Vagina (tissue), 2 donors: ENCODE measurements around the gene ETS1. TPM values are rescaled to one million over a fixed set of nuclear protein-coding genes. Genes with fewer than 3 reads are reported as not detected.
A peak's percentile ranks its signal among the peaks of the same experiment; 100 is the strongest.

Source experiments
- DNase-seq, 2 donors: peaks; one replicate each; pipeline ENCODE4 v3.0.0-alpha.2; 2017; ENCODE audit errors: extremely low spot score in 2 of 2
- H3K27ac ChIP-seq: fragments of 200-600 bp; sonication (generic); one replicate; pipeline ENCODE4 v1.5.1; 2019
- H3K27me3 ChIP-seq: fragments of 200-600 bp; sonication (generic); one replicate; pipeline ENCODE4 v1.5.1; 2019
- H3K36me3 ChIP-seq, 2 donors: fragments of 200-600 bp; sonication (generic); one replicate each; pipeline ENCODE4 v1.5.1; 2017 to 2019
- H3K4me1 ChIP-seq: fragments of 200-600 bp; sonication (generic); one replicate; pipeline ENCODE4 v1.5.1; 2019
- H3K4me3 ChIP-seq, 2 donors: fragments of 200-600 bp; sonication (generic); 1 replicate in 1 of 2; 2 replicates in 1 of 2; pipeline ENCODE4 v1.5.1; 2016 to 2019
- H3K9me3 ChIP-seq: fragments of 200-600 bp; sonication (generic); one replicate; pipeline ENCODE4 v1.5.1; 2019
- POLR2A ChIP-seq, 2 donors: fragments of 450-650 bp; IDR thresholded peaks; one replicate each; pipeline ENCODE4 v1.6.1; 2017; ENCODE audit warnings: antibody characterized with exemption in 2 of 2, mild to moderate bottlenecking in 2 of 2, moderate library complexity in 2 of 2
- POLR2AphosphoS5 ChIP-seq, 2 donors: sonication (generic); formaldehyde crosslinking; IDR thresholded peaks; one replicate each; pipeline ENCODE4 v1.9.0; 2017; ENCODE audit warnings: antibody characterized with exemption in 2 of 2, mild to moderate bottlenecking in 2 of 2, low read depth in 1 of 2; ENCODE audit not compliant: insufficient read depth in 1 of 2
- intact Hi-C: fragments of 100-400 bp; cut with DNase I; formaldehyde crosslinking; loops from one replicate; pipeline ENCODE4 v1.15.1; 2023
- total RNA-seq: library from RNA; depleted of rRNA; stranded (reverse); fragments of >200 nt; gene quantifications from one replicate; pipeline ENCODE4 v1.2.3, GENCODE V29; 2016
- TF ChIP-seq, protein P1 (sequence below), 3 experiments: fragments of 450-650 bp in 2 of 3; fragments of 200-600 bp in 1 of 3; sonication (generic) in 1 of 3; IDR thresholded peaks; one replicate each; pipeline ENCODE4 v1.5.1; 2017 to 2019; ENCODE audit warnings: antibody characterized with exemption in 3 of 3, mild to moderate bottlenecking in 2 of 3, moderate library complexity in 2 of 3

The ETS1 gene
- total RNA-seq, 1 donor from 2014 or later = 51.6 TPM

DNA sequence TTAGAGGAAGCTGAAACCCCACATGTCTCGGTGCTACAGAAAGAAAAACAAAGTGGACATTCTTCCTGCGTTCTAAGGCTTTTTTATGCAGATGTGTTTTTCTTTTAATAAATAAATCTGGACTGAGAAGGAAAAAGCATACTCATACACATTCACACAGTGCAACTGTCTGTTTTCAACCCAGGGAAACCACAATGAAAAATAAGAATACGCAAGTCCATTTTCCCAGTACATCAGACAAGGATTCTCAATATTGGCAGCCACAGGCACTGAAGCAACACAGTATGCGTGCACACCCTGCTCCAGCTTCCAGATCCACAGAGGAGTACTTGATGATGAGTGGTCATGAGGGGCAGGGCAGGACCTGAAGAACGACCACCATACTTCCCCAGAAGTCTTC, 86.9 kb downstream of the ETS1 start:
- Histone ChIP-seq H3K4me3 (no peak overlapping the region), H3K4me1 (peaks cover 98% of the 10 kb centered on the region), H3K9me3 (no peaks in the 10 kb centered on the region), H3K36me3 (no peaks in the 10 kb centered on the region), H3K27ac (peak overlapping the region; percentile 79), H3K27me3 (no peaks in the 10 kb centered on the region)
- DNase-seq = no peak
- TF ChIP-seq POLR2A (IDR thresholded peaks at IDR 0.05) (no peak), POLR2AphosphoS5 (IDR thresholded peaks at IDR 0.05; ENCODE audit: insufficient read depth in 1 of 2, low read depth in 1 of 2) (no peak)
- TF ChIP-seq, protein P1, sequence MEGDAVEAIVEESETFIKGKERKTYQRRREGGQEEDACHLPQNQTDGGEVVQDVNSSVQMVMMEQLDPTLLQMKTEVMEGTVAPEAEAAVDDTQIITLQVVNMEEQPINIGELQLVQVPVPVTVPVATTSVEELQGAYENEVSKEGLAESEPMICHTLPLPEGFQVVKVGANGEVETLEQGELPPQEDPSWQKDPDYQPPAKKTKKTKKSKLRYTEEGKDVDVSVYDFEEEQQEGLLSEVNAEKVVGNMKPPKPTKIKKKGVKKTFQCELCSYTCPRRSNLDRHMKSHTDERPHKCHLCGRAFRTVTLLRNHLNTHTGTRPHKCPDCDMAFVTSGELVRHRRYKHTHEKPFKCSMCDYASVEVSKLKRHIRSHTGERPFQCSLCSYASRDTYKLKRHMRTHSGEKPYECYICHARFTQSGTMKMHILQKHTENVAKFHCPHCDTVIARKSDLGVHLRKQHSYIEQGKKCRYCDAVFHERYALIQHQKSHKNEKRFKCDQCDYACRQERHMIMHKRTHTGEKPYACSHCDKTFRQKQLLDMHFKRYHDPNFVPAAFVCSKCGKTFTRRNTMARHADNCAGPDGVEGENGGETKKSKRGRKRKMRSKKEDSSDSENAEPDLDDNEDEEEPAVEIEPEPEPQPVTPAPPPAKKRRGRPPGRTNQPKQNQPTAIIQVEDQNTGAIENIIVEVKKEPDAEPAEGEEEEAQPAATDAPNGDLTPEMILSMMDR (IDR thresholded peaks at IDR 0.05) = no peak
- intact Hi-C loops = no loop called here

DNA sequence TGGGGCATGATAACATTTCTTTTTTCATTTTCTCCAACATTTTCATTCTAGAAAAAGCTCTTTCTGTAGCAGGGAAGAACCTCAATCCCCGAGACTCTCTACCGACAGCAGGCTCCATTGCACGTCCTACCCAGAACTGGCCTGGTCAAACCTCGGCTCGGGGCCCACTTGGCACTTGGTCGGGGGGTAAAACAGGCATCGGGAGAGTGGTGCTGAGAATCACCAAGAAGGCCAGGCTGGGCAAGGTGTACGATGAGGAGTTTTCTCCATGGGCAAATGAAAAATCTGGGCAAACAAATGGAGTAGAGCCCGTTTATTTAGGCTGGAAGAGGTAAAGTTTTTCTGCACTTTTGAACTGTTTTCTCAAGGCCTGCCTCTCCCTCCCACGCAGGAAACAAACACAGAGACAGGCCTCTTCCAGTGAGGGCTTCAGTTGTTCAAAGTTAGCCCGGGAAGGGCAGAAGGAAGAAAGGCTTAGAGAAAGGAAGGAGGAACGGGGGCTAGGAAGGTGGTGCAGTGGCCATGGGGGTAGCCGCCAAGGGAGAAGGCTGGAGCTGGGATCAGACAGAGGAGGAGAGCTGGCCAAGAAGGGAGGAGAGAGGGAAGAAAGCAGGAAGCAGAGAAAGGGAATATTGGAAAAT, 87.6 kb downstream of the ETS1 start:
- intact Hi-C loops = no loop called here
- no peaks in the 10 kb centered on the region for H3K27me3 ChIP-seq
- DNase-seq = no peak
- no peak overlapping the region for H3K4me3 ChIP-seq
- no peaks in the 10 kb centered on the region for H3K36me3 ChIP-seq
- TF ChIP-seq POLR2AphosphoS5 (IDR thresholded peaks at IDR 0.05; ENCODE audit: insufficient read depth in 1 of 2, low read depth in 1 of 2) = no peak
- TF ChIP-seq, protein P1 (IDR thresholded peaks at IDR 0.05) = no peak
- TF ChIP-seq POLR2A (IDR thresholded peaks at IDR 0.05) = no peak
- H3K4me1 ChIP-seq = peaks cover 98% of the 10 kb centered on the region
- peak overlapping the region; percentile 79 for H3K27ac ChIP-seq
- no peaks in the 10 kb centered on the region for H3K9me3 ChIP-seq

DNA sequence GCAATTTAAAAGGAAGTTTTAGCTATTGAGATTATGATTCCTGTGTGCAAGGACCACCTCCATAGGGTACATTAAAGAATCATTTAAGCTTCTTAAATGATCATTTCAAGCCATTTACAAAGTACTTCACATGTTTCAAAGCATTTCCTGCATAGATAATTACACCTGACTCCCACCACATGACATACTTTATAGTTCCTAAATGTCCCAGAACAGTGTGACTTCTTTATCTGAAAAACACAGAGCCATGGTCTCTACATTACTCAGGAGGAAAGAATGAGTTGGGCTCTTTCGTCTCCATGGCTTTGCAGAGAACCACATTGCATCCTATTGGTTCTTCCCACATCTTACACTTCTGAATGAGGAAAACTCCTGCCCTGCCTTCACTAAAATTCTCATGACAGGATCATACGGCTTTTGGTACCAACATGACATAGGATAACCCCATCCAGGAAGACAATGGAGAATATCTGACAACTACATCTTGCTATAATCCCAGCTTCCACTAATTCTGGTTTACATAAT, 88.6 kb downstream of the ETS1 start:
- peaks cover 91% of the 10 kb centered on the region for H3K4me1 ChIP-seq
- TF ChIP-seq POLR2AphosphoS5 (IDR thresholded peaks at IDR 0.05; ENCODE audit: insufficient read depth in 1 of 2, low read depth in 1 of 2) = no peak
- TF ChIP-seq, protein P1 (IDR thresholded peaks at IDR 0.05) = no peak
- no peak for TF ChIP-seq POLR2A (IDR thresholded peaks at IDR 0.05)
- no peak for DNase-seq
- intact Hi-C loops = no loop called here
- no peak overlapping the region for H3K4me3 ChIP-seq
- peak overlapping the region; percentile 79 for H3K27ac ChIP-seq
- H3K9me3 ChIP-seq = no peaks in the 10 kb centered on the region
- H3K27me3 ChIP-seq = no peaks in the 10 kb centered on the region
- no peaks in the 10 kb centered on the region for H3K36me3 ChIP-seq

GRCh38 chr11:128497776-128498095, 89.6 kb downstream of the ETS1 start:
- Histone ChIP-seq H3K27ac (peak overlapping the region; percentile 69), H3K4me3 (peak overlapping the region in 1 of 2 donors; percentile 20), H3K27me3 (no peaks in the 10 kb centered on the region), H3K9me3 (no peaks in the 10 kb centered on the region), H3K4me1 (peaks cover 89% of the 10 kb centered on the region), H3K36me3 (no peaks in the 10 kb centered on the region)
- intact Hi-C loops = loop anchor here (1.0 kb wide), 1 partner anchor 11 kb away; no protein-coding TSS in a partner anchor
- TF ChIP-seq POLR2A (IDR thresholded peaks at IDR 0.05) (no peak), POLR2AphosphoS5 (IDR thresholded peaks at IDR 0.05; ENCODE audit: insufficient read depth in 1 of 2, low read depth in 1 of 2) (no peak)
- TF ChIP-seq, protein P1 (IDR thresholded peaks at IDR 0.05) = no peak
- DNase-seq = no peak

DNA sequence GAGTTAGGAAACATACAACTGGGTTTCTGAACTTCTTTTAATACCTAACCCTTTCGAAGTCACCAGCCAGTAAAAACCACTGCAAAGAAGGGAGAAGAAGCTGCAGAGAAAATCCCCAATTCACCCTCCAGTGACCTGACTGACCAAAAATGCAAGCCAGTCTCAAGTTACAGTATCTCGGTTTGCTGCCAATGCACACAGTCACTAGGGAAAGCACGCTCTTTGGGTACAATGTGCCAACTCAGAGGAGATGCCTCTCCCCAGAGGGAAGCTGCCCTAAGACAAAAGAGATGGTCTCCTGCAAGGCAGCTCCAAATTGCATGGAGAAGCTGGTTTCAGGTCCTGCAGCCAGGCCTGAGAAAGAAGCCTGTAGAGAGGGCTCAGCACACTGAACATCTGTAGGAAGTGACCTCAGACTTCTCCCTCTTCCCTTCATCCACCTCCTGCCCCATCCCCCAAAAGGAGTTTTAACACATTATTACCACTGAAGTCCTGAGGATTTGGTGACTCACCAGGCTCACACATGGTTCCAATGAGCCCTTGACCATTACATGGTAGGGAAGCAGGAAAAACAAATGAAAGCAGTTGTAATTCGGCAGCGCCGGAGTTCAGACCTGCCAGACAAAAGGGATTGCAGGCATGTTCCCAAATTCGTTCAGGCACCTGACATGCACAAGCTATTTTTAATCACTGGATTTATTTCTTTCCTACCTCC, 90.1 kb downstream of the ETS1 start:
- no peak for DNase-seq
- Histone ChIP-seq H3K4me1 (peaks cover 89% of the 10 kb centered on the region), H3K36me3 (no peaks in the 10 kb centered on the region), H3K9me3 (no peaks in the 10 kb centered on the region), H3K4me3 (peak overlapping the region in 1 of 2 donors; percentile 20), H3K27me3 (no peaks in the 10 kb centered on the region), H3K27ac (peak overlapping the region; percentile 69)
- peak; percentile 35 to 46 for TF ChIP-seq POLR2AphosphoS5 (IDR thresholded peaks at IDR 0.05; ENCODE audit: insufficient read depth in 1 of 2, low read depth in 1 of 2)
- TF ChIP-seq, protein P1 (IDR thresholded peaks at IDR 0.05) = no peak
- intact Hi-C loops = loop anchor here (1.0 kb wide), 1 partner anchor 11 kb away; no protein-coding TSS in a partner anchor
